HepG2 (cell line): ENCODE measurements around the gene TOM1L2. TPM values are rescaled to one million over a fixed set of nuclear protein-coding genes. Genes with fewer than 3 reads are reported as not detected.
A peak's percentile ranks its signal among the peaks of the same experiment; 100 is the strongest.

Experiments used
- ATAC-seq: fragments of 200-7000 bp; cut with Tn5 transposase; 3 replicates; pipeline ENCODE4 v1.9.1; 2020; ENCODE audit warnings: mild to moderate bottlenecking, moderate library complexity
- BruUV-seq: library from RNA; stranded (reverse); fragments of 400-500 nt; replicated peaks from 2 replicates; lab custom pipeline; 2021; lab: Mats Ljungman, UMichigan
- CTCF ChIA-PET: fragments of 300-600 bp; formaldehyde crosslinking; extraction: SDS; loops from one replicate; lab custom pipeline; 2021; ENCODE audit warnings: low total read pairs, inconsistent platforms, low intra/inter-chr PET ratio; lab: Yijun Ruan, JAX
- POLR2A ChIA-PET: fragments of 350-600 bp; sonication (Branson Sonifier 250); formaldehyde crosslinking; loops from one replicate; lab custom pipeline; 2020; ENCODE audit warnings: antibody characterized with exemption, inconsistent platforms; lab: Yijun Ruan, JAX
- DNase-seq: peaks from one replicate; pipeline ENCODE4 v3.0.0-alpha.2; 2015; ENCODE audit warnings: low spot score
- FAIRE-seq: peaks from 3 replicates; lab custom pipeline; 2011; peaks lifted over from hg19 to GRCh38; lab: Jason Lieb, UNC
- H2AFZ ChIP-seq: one replicate; pipeline ENCODE4 v1.6.1; 2011; ENCODE audit warnings: low read length, inconsistent platforms
- H3K27ac ChIP-seq: fragments of 300-600 bp; 3 replicates; pipeline ENCODE4 v1.8.0; 2011; ENCODE audit warnings: mixed run types, mild to moderate bottlenecking, mixed read lengths, low read length, inconsistent platforms; ENCODE audit not compliant: insufficient read depth; ENCODE audit errors: extremely low read length
- H3K27me3 ChIP-seq, 2 experiments: fragments of 200-600 bp in 1 of 2; 2 replicates in 1 of 2; 3 replicates in 1 of 2; pipeline versions ENCODE4 v1.6.0 to v1.8.0; 2011; ENCODE audit warnings: low read length in 2 of 2, mild to moderate bottlenecking in 2 of 2, moderate library complexity in 2 of 2, inconsistent platforms in 1 of 2; ENCODE audit not compliant: insufficient read depth in 2 of 2, control insufficient read depth in 1 of 2
- H3K36me3 ChIP-seq, 2 experiments: fragments of 200-600 bp in 1 of 2; replicated peaks in 1 of 2; 2 replicates in 1 of 2; 3 replicates in 1 of 2; pipeline versions ENCODE4 v1.5.1 to v1.8.0; 2011; ENCODE audit warnings: low read length in 2 of 2, inconsistent platforms in 1 of 2; ENCODE audit not compliant: insufficient read depth in 2 of 2, control insufficient read depth in 1 of 2
- H3K4me1 ChIP-seq: 2 replicates; pipeline ENCODE4 v1.5.1; 2012; ENCODE audit warnings: low read length, inconsistent platforms; ENCODE audit not compliant: insufficient read depth
- H3K4me2 ChIP-seq: 2 replicates; pipeline ENCODE4 v1.6.0; 2011; ENCODE audit warnings: low read depth, low read length, inconsistent platforms
- H3K4me3 ChIP-seq, 3 experiments: fragments of 200-600 bp in 1 of 3; sonication (generic), shearing (Covaris generic) in 1 of 3; replicated peaks in 1 of 3; 2 replicates each; pipeline ENCODE4 v1.5.1; 2011 to 2016; ENCODE audit warnings: low read length in 3 of 3, inconsistent platforms in 2 of 3, low read depth in 2 of 3, mild to moderate bottlenecking in 2 of 3, control low read depth in 1 of 3, mixed read lengths in 1 of 3; ENCODE audit not compliant: insufficient read depth in 1 of 3
- H3K79me2 ChIP-seq: one replicate; pipeline ENCODE4 v1.6.1; 2011; ENCODE audit warnings: low read length, inconsistent platforms; ENCODE audit not compliant: insufficient read depth
- H3K9ac ChIP-seq: 2 replicates; pipeline ENCODE4 v1.6.0; 2011; ENCODE audit warnings: mild to moderate bottlenecking, low read depth, low read length, inconsistent platforms; ENCODE audit not compliant: insufficient read depth
- H3K9me3 ChIP-seq: 2 replicates; pipeline ENCODE4 v1.5.1; 2012; ENCODE audit warnings: mild to moderate bottlenecking, low read length
- H4K20me1 ChIP-seq: 2 replicates; pipeline ENCODE4 v1.6.0; 2011; ENCODE audit warnings: inconsistent platforms, mild to moderate bottlenecking, low read length, moderate library complexity; ENCODE audit not compliant: insufficient read depth
- AGO2 ChIP-seq: fragments of 200-400 bp; formaldehyde crosslinking; optimal IDR thresholded peaks from 2 replicates; pipeline ENCODE3; 2017; ENCODE audit warnings: mild to moderate bottlenecking, low read depth, low read length, moderate library complexity
- SNAI1 ChIP-seq: sonication (generic); formaldehyde crosslinking; IDR thresholded peaks from 2 replicates; pipeline ENCODE4 v1.5.0; 2020; ENCODE audit warnings: mild to moderate bottlenecking, missing genetic modification reagents, borderline replicate concordance
- SNAPC4 ChIP-seq: sonication (generic); formaldehyde crosslinking; IDR thresholded peaks from 2 replicates; pipeline ENCODE4 v1.4.0; 2020; ENCODE audit warnings: mild to moderate bottlenecking, missing genetic modification reagents
- TARDBP ChIP-seq: sonication (generic); formaldehyde crosslinking; IDR thresholded peaks from 2 replicates; pipeline ENCODE4 v1.8.0; 2022; ENCODE audit warnings: mild to moderate bottlenecking, missing genetic modification reagents
- TCF7 ChIP-seq: sonication (generic); IDR thresholded peaks from 2 replicates; pipeline ENCODE4 v1.6.1; 2016; ENCODE audit warnings: antibody characterized with exemption, low read depth
- ZNF362 ChIP-seq: sonication (generic); formaldehyde crosslinking; IDR thresholded peaks from 2 replicates; pipeline ENCODE4 v1.4.0; 2020; ENCODE audit warnings: missing genetic modification reagents, mild to moderate bottlenecking, borderline replicate concordance
- ZNF710 ChIP-seq: sonication (generic); formaldehyde crosslinking; IDR thresholded peaks from 2 replicates; pipeline ENCODE4 v1.5.0; 2020; ENCODE audit warnings: mild to moderate bottlenecking, missing genetic modification reagents, borderline replicate concordance
- ZNF75D ChIP-seq: sonication (generic); formaldehyde crosslinking; IDR thresholded peaks from 2 replicates; pipeline ENCODE4 v1.8.1; 2023; ENCODE audit warnings: missing genetic modification reagents, mild to moderate bottlenecking, borderline replicate concordance
- WGBS: methylation state at CpG from one replicate; pipeline ENCODE4 v1.1.6; 2017; ENCODE audit warnings: low lambda C conversion rate; 5-methylcytosine and 5-hydroxymethylcytosine counted together
- in situ Hi-C: cut with HindIII; loops from 2 replicates; pipeline ENCODE4 v1.10.0; 2017; ENCODE audit warnings: low pct_unique_long_range_greater_than_20kb; ENCODE audit not compliant: extremely low pct_ligation_motif_present
- intact Hi-C: fragments of 100-400 bp; cut with micrococcal nuclease; formaldehyde crosslinking; loops from one replicate; pipeline ENCODE4 v1.10.0; 2022; ENCODE audit not compliant: unreplicated experiment
- polyA plus RNA-seq, 8 experiments: library from polyadenylated mRNA; depleted of rRNA in 3 of 8; stranded (reverse) in 7 of 8; unstranded in 1 of 8; fragments of >200 nt; fragmentation: Illumina TruSeq in 4 of 8; extraction: Trizol in 4 of 8; gene quantifications; 2 replicates each; pipeline versions ENCODE4 v1.2.1 to v1.2.3, GENCODE V29; 2011 to 2016; ENCODE audit warnings: low read depth in 4 of 8, missing spikeins in 1 of 8, mixed read lengths in 1 of 8; ENCODE audit not compliant: insufficient read depth in 1 of 8
- total RNA-seq, 5 experiments: library from RNA; depleted of rRNA; stranded (reverse); fragments of >200 nt; fragmentation: Illumina TruSeq; extraction: Trizol; gene quantifications; 2 replicates each; pipeline ENCODE4 v1.2.3, GENCODE V29; 2016; ENCODE audit warnings: low read depth in 1 of 5

TOM1L2 gene
- total and polyA plus RNA-seq, 2 of the 13 experiments (the other 11 are each of a cell fraction or from before 2014, with no cell fraction given), result 4.7 to 7.4 TPM

GRCh38 chr17:17800504-17801021 is 171.6 kb downstream of the TOM1L2 start:
- DNase-seq (no peak), FAIRE-seq (no peak), ATAC-seq (no peak)
- no peak overlapping the region for H3K4me3 ChIP-seq
- no peak overlapping the region for H3K4me2 ChIP-seq
- in situ Hi-C loops, result no loop called here
- H3K9ac ChIP-seq, result no peak overlapping the region
- H3K27me3 ChIP-seq, result no peaks in the 10 kb centered on the region
- H3K79me2 ChIP-seq, result no peaks in the 10 kb centered on the region
- H3K27ac ChIP-seq, result no peak overlapping the region
- intact Hi-C loops, result no loop called here
- TF ChIP-seq AGO2, result peak; percentile 28
- TF ChIP-seq TCF7, result no peak
- no peak overlapping the region for H2AFZ ChIP-seq
- POLR2A ChIA-PET, result no interaction called here
- BruUV-seq, result no TSS peak
- H3K9me3 ChIP-seq, result no peaks in the 10 kb centered on the region
- peaks cover 14 to 36% of the 10 kb centered on the region in 2 experiments; a peak in 4 of 5 replicates for H3K36me3 ChIP-seq
- no CpG with 5 or more reads among the region's 12 CpGs for WGBS
- H3K4me1 ChIP-seq, result peaks cover 1% of the 10 kb centered on the region
- CTCF ChIA-PET, result no interaction called here
- H4K20me1 ChIP-seq, result no peaks in the 10 kb centered on the region

GRCh38 chr17:17798573-17799255 is 173.5 kb downstream of the TOM1L2 start:
- ChIA-PET POLR2A (no interaction called here), CTCF (no interaction called here)
- H3K9me3 ChIP-seq, result no peaks in the 10 kb centered on the region
- H2AFZ ChIP-seq, result no peak overlapping the region
- H3K4me3 ChIP-seq, result no peak overlapping the region
- H3K4me1 ChIP-seq, result no peaks in the 10 kb centered on the region
- ATAC-seq, result no peak
- H3K27ac ChIP-seq, result no peak overlapping the region
- 97% methylated on average over 12 of the region's 16 CpGs for WGBS
- H4K20me1 ChIP-seq, result no peaks in the 10 kb centered on the region
- no peaks in the 10 kb centered on the region for H3K27me3 ChIP-seq
- peaks cover 24 to 46% of the 10 kb centered on the region in 2 experiments; a peak in 4 of 5 replicates for H3K36me3 ChIP-seq
- H3K4me2 ChIP-seq, result no peak overlapping the region
- H3K9ac ChIP-seq, result no peak overlapping the region
- no peak for DNase-seq
- no peaks in the 10 kb centered on the region for H3K79me2 ChIP-seq
- no TSS peak for BruUV-seq
- intact Hi-C loops (no loop called here), in situ Hi-C loops (no loop called here)
- FAIRE-seq, result no peak
- TF ChIP-seq TARDBP (no peak), ZNF710 (CRISPR knock-in tag) (no peak), ZNF75D (no peak), SNAPC4 (no peak), ZNF362 (no peak), SNAI1 (no peak)
